HUES64 (cell line): ENCODE data around the gene TMEM254.
"Not testable (repeated sequence)": the region's sequence is repeated elsewhere in the genome, so short reads cannot be mapped to it uniquely, and the experiment has no call there.

ENCODE experiments used
- H3K27ac ChIP-seq: 2 replicates; pipeline ENCODE4 v1.7.0; 2013; ENCODE audit warnings: low read depth, low read length, inconsistent platforms
- H3K27me3 ChIP-seq: 2 replicates; pipeline ENCODE4 v1.6.1; 2013; ENCODE audit warnings: mild to moderate bottlenecking, low read length; ENCODE audit not compliant: insufficient read depth
- H3K36me3 ChIP-seq: 2 replicates; pipeline ENCODE4 v1.6.1; 2013; ENCODE audit warnings: mild to moderate bottlenecking, low read length; ENCODE audit not compliant: insufficient read depth
- H3K4me1 ChIP-seq: 2 replicates; pipeline ENCODE4 v1.6.1; 2013; ENCODE audit warnings: mild to moderate bottlenecking, low read length, moderate library complexity; ENCODE audit not compliant: insufficient read depth
- H3K4me3 ChIP-seq: 2 replicates; pipeline ENCODE4 v1.5.1; 2013; ENCODE audit warnings: mild to moderate bottlenecking, low read length, moderate library complexity
- H3K9ac ChIP-seq: 2 replicates; pipeline ENCODE4 v1.6.1; 2013; ENCODE audit warnings: mild to moderate bottlenecking, low read depth, low read length
- H3K9me3 ChIP-seq: 2 replicates; pipeline ENCODE4 v1.6.1; 2013; ENCODE audit warnings: low read depth, low read length; ENCODE audit not compliant: insufficient read depth
- WGBS: fragments of 150-250, 120-280 bp; methylation state at CpG from one replicate; pipeline ENCODE4 v1.1.7; 2013; ENCODE audit warnings: missing lambda C conversion rate; 5-methylcytosine and 5-hydroxymethylcytosine counted together

The TMEM254 gene

DNA sequence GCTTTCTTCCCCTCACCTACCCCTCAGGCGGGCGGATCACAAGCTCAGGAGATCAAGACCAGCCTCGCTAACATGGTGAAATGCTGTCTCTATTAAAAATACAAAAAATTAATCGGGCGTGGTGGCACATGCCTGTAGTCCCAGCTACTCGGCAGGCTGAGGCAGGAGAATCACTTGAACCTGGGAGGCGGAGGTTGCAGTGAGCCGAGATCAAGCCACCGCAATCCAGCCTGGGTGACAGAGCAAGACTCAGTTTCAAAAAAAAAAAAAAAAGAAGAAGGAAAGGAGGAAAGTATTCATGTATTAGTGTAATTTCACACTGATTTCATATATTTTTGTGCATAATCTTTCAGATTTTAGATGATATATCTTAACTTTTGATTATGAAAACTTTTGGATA is 55.2 kb downstream of the TMEM254 start:
- H3K27ac ChIP-seq: not testable (repeated sequence)

GRCh38 chr10:80136134-80136571 is 57.7 kb downstream of the TMEM254 start:
- Histone ChIP-seq H3K27ac (no peak overlapping the region), H3K9me3 (no peaks in the 10 kb centered on the region), H3K9ac (no peak overlapping the region; the same call in 1 of the 2 replicates), H3K4me3 (no peak overlapping the region), H3K27me3 (peaks cover 28% of the 10 kb centered on the region), H3K36me3 (no peaks in the 10 kb centered on the region), H3K4me1 (peaks cover 8% of the 10 kb centered on the region)
- 92% methylated on average over 8 of the region's 8 CpGs for WGBS

More for the DNA sequence above, 55.2 kb downstream of the TMEM254 start:
- peaks cover 28% of the 10 kb centered on the region for H3K27me3 ChIP-seq
- WGBS: 93% methylated on average over 9 of the region's 9 CpGs
- H3K9me3 ChIP-seq, H3K4me1 ChIP-seq, H3K9ac ChIP-seq, H3K4me3 ChIP-seq, H3K36me3 ChIP-seq: not testable (repeated sequence)

DNA sequence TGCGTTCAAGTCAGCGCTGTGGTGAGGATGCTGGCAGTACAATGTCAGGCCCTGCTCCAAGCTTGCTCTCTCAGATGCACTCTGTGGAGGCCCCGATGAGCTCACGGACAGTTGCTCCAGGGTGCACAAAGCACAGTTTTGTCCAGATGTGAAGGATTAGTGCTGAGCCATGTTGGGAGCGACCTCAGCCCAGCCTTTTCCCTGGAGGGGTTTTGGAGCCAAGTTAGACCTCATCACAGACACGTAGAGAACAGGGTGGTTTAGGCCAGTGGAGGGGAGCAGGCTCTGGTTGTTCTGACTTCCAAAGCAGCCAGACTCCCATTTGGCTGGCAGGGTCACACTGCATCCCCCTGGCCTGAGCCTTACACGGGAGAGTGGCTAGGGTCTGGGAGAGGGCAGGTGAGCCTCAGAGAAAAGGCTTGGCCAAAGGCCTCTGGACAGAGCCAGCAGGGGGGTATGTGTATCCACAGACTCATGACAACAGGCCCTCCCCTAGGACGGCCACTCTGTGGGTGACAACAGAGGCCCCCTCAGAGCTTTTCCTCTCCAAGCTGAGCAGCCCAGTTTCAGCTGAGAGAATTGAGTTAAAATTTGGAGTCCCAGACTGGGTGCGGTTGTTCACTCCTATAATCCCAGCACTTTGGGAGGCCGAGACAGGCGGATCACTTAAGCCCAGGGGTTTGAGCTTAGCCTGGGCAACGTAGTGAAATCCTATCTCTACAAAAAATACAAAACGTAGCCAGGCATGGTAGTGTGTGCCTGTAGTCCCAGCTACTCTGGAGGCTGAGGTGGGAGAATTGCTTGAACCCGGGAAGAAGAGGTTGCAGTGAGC is 58.8 kb downstream of the TMEM254 start:
- Histone ChIP-seq H3K36me3 (no peaks in the 10 kb centered on the region), H3K4me1 (no peaks in the 10 kb centered on the region; the same call in 1 of the 2 replicates), H3K9me3 (no peaks in the 10 kb centered on the region), H3K27me3 (peaks cover 19% of the 10 kb centered on the region), H3K4me3 (no peak overlapping the region), H3K27ac (no peak overlapping the region), H3K9ac (no peak overlapping the region)
- WGBS: 90% methylated on average over 14 of the region's 14 CpGs

- Histone ChIP-seq H3K9me3 (no peaks in the 10 kb centered on the region), H3K4me1 (no peaks in the 10 kb centered on the region; the same call in 1 of the 2 replicates), H3K27me3 (peaks cover 12% of the 10 kb centered on the region), H3K9ac (no peak overlapping the region), H3K4me3 (no peak overlapping the region), H3K36me3 (no peaks in the 10 kb centered on the region), H3K27ac (no peak overlapping the region)
- WGBS: 67% methylated on average over 4 of the region's 4 CpGs
Observed at GRCh38 chr10:80137920-80138319, 59.5 kb downstream of the TMEM254 start.

- H3K9me3 ChIP-seq: no peaks in the 10 kb centered on the region
- H3K36me3 ChIP-seq: no peaks in the 10 kb centered on the region
- peaks cover 4% of the 10 kb centered on the region for H3K27me3 ChIP-seq
- H3K4me1 ChIP-seq: no peaks in the 10 kb centered on the region
- 91% methylated on average over 2 of the region's 2 CpGs for WGBS
- no peak overlapping the region for H3K4me3 ChIP-seq
- no peak overlapping the region for H3K9ac ChIP-seq
- H3K27ac ChIP-seq: no peak overlapping the region
Observed at GRCh38 chr10:80139265-80139664, 60.8 kb downstream of the TMEM254 start.

DNA sequence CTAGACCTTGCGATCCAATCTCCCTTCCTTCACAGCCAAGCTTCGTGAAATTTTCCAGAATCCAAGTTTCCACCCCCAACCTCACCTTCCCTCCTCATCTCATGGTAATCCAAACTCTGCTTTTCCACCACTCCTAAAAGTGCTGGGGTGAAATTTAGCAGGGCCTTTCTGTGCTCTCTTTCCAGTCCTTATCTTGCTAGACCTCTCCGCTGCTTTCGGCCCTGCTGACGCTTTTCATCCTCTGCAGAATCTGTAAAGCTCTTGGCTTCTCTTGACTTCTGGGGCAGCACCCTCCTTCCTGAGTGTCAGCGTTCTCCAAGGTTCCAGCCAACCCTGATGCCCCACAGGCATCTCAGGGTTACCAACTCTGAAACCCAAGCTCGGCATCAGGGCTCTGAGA is 61.8 kb downstream of the TMEM254 start:
- H3K9me3 ChIP-seq: no peaks in the 10 kb centered on the region
- WGBS: 92% methylated on average over 7 of the region's 7 CpGs
- H3K4me1 ChIP-seq: no peaks in the 10 kb centered on the region
- H3K27ac ChIP-seq: no peak overlapping the region
- no peak overlapping the region for H3K4me3 ChIP-seq
- no peaks in the 10 kb centered on the region for H3K36me3 ChIP-seq
- no peak overlapping the region for H3K9ac ChIP-seq
- H3K27me3 ChIP-seq: peaks cover 4% of the 10 kb centered on the region

DNA sequence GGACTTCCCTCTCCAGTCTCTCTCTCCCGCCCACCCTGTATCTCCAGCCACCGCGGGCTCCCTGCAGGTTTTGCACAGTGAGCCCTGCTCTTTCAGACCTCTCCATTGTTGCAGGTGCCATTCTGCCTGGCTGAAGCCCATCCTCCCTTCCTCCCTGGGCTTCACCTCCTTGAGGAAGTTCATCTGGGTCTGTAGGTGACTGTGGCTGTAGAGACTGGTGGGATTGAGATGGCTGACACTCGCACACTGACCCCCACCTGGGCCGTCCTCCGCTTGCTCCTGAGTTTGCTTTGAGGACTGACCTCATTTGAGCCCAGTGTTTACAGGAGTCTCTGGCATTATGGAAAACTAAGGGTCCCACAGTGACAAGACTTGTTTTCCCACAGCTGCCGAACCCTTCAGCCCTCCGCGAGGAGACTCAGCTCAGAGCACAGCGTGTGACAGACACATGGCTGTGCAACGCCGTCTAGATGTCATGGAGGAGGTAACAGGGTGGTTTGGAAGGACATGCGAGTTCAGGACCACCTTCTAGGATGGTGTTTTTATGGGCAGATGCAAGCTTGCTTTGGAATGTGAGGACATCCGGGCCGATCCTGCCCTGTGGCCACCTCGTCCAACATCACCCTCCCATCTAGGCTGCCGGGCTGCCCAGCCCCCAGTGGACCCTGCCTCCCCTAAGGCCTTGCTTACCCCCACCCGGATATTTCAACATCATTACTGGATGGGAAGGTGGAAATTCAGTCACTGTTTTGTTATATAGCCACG is 63.4 kb downstream of the TMEM254 start:
- H3K36me3 ChIP-seq: no peaks in the 10 kb centered on the region
- no peak overlapping the region for H3K4me3 ChIP-seq
- WGBS: 90% methylated on average over 17 of the region's 19 CpGs
- H3K27me3 ChIP-seq: peaks cover 4% of the 10 kb centered on the region
- H3K4me1 ChIP-seq: no peaks in the 10 kb centered on the region
- no peaks in the 10 kb centered on the region for H3K9me3 ChIP-seq
- H3K9ac ChIP-seq: no peak overlapping the region
- no peak overlapping the region for H3K27ac ChIP-seq
